Motor neuron (in vitro differentiated cells): ENCODE results near the gene RNF111. TPM values are rescaled to one million over a fixed set of nuclear protein-coding genes. Genes with fewer than 3 reads are reported as not detected.

ENCODE experiments used
- ATAC-seq, 8 experiments: fragments of 200-7000 bp; cut with Tn5 transposase; replicated peaks in 6 of 8; 2 replicates each; pipeline ENCODE4 v1.8.0; 2021; ENCODE audit warnings: mild to moderate bottlenecking in 8 of 8, moderate library complexity in 8 of 8
- H3K27ac ChIP-seq, 2 donors: fragments of 250-450 bp; sonication (Bioruptor Pico); 2 replicates each; pipeline ENCODE4 v1.9.0; 2021; ENCODE audit warnings: antibody characterized with exemption in 2 of 2, mild to moderate bottlenecking in 2 of 2, moderate library complexity in 1 of 2
- H3K4me1 ChIP-seq, 2 donors: fragments of 250-450 bp; sonication (Bioruptor Pico); replicated peaks in 1 of 2; 2 replicates each; pipeline ENCODE4 v1.6.1; 2021; ENCODE audit warnings: antibody characterized with exemption in 2 of 2, mild to moderate bottlenecking in 2 of 2, moderate library complexity in 1 of 2
- H3K4me3 ChIP-seq, 5 donors: fragments of 250-450 bp; sonication (Bioruptor Pico); 2 replicates each; pipeline ENCODE4 v1.9.0; 2021; ENCODE audit warnings: antibody characterized with exemption in 5 of 5, mild to moderate bottlenecking in 5 of 5, moderate library complexity in 4 of 5
- WGBS, 10 experiments: fragments of 450-650 bp; shearing (Covaris generic); methylation state at CpG; one replicate each; pipeline ENCODE4 v1.0.0; 2022; 5-methylcytosine and 5-hydroxymethylcytosine counted together
- in situ Hi-C, 9 experiments: fragments of 400-800 bp; cut with MboI; loops; one replicate each; pipeline ENCODE4 v1.15.0; 2021; ENCODE audit warnings: low sequenced_read_pairs in 9 of 9, low pct_unique_long_range_greater_than_20kb in 2 of 9; ENCODE audit not compliant: unreplicated experiment in 9 of 9
- total RNA-seq, 8 experiments: library from RNA; unstranded; fragments of 300-600 nt; gene quantifications; 2 replicates each; pipeline versions ENCODE4 v1.2.3 to v1.2.4, GENCODE V29; 2022

Gene RNF111
- total RNA-seq, 8 experiments from 2014 or later, result 11.0 to 37.5 (median 22.3) TPM

DNA sequence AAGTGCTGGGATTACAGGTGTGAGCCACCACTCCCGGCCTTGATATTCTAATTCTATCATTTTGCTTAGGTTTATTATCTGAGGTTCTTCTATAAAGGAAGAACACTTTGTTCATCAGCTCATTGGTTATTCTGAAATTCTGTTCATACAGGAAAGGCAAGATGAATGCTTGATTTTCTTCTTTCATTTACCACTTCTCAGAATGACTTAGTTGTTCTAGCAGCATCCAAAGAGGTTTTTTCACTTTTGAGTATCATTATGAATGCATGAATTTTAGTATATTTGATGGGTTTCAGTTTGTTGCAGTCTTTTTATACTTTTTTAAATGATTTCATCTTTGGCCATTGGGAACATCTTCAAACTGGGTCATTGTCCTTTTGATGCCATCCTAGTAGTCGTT, 51.8 kb downstream of the RNF111 start:
- in situ Hi-C loops, result no loop called here
- Histone ChIP-seq H3K27ac (no peak overlapping the region), H3K4me1 (no peaks in the 10 kb centered on the region), H3K4me3 (no peak overlapping the region)
- no peak for ATAC-seq
- 70 to 100% (median 100%) methylated on average over 1 to 2 of the region's 2 CpGs; no CpG with 5 or more reads in 3 of the 10 experiments for WGBS, 10 experiments

DNA sequence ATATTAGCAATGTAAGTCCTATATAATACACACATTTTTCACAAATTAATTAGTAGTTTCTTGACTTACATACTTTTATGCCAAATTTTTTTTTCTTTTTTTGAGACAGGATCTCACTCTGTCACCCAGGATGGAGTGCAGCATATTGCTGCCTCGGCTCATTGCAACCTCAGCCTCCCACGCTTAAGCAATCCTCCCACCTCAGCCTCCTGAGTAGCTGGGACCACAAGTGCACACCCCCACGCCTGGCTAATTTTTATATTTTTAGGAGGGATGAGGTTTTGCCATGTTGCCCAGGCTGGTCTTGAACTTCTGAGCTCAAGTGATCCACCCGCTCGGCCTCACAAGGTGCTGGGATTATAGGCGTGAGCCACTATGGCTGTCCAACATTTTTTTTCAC, 54.6 kb downstream of the RNF111 start:
- Histone ChIP-seq H3K4me1 (no peaks in the 10 kb centered on the region), H3K4me3 (no peak overlapping the region), H3K27ac (no peak overlapping the region)
- 40 to 100% (median 98%) methylated on average over 1 to 6 of the region's 6 CpGs; no CpG with 5 or more reads in 2 of the 10 experiments for WGBS, 10 experiments
- in situ Hi-C loops, result no loop called here
- ATAC-seq, result no peak

DNA sequence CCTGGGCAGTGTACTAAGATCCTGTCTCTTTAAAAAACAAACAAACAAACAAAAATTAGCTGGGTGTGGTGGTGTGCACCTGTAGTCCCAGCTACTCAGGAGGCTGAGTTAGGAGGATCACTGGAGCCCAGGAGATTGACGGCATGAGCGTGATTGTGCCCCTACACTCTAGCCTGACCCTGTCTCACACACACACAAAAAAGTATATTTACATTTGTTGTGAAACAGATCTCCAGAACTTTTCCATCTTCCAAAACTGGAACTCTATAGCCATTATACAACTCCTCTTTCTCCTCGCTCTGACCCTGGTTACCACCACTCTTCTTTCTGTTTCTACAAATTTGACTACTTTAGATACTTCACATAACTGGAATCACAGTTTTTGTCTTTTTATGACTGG, 61.4 kb downstream of the RNF111 start:
- Histone ChIP-seq H3K4me3 (no peak overlapping the region), H3K4me1 (no peaks in the 10 kb centered on the region), H3K27ac (no peak overlapping the region)
- in situ Hi-C loops, result no loop called here
- WGBS, 10 experiments, result 71 to 100% (median 100%) methylated on average over 1 to 3 of the region's 3 CpGs; no CpG with 5 or more reads in 1 of the 10 experiments
- no peak for ATAC-seq

DNA sequence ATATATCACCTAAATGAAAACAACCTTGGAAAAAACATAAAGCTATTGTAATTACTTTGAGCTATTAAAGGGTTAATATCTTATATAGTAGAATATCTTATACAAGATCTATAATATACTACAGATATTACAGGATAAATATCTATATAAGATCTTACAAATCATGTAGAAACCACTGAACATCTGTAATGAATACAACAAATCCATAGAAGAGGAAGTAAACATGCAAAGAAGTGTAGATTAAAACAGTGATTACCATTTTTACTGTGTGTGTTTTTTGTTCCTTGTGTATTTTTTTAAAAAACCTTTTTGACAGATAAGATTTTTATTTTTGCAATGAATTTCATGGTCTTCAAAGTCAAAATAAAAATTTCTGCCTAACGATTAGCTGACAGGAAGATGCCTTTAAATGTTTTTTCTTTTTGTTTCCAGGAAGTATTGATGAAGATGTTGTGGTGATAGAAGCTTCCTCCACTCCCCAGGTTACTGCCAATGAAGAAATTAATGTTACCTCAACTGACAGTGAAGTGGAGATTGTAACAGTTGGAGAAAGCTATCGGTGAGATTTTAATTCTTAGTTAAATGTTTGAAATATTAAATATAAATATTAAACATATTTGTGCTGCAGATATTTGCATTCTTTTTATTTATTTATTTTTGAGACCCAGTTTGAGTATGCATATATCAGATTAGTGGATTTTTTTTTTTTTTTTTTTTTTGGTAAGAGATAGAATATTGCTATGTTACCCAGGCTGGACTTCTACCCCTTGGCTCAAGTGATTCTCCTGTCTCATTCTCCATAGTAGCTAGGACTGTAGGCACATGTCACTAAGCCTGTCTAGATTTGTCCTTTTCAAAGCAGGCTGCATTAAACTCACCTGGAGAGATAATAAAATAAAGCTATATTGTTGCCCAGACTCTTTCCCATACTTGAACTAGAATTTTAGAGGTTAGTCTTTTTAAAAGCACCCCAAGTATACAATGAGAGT, 64.7 kb downstream of the RNF111 start:
- in situ Hi-C loops, result no loop called here
- Histone ChIP-seq H3K4me3 (no peak overlapping the region), H3K27ac (no peak overlapping the region), H3K4me1 (no peaks in the 10 kb centered on the region)
- no peak for ATAC-seq
- WGBS, 10 experiments, result 64 to 100% (median 92%) methylated on average over 1 to 2 of the region's 2 CpGs; no CpG with 5 or more reads in 1 of the 10 experiments

DNA sequence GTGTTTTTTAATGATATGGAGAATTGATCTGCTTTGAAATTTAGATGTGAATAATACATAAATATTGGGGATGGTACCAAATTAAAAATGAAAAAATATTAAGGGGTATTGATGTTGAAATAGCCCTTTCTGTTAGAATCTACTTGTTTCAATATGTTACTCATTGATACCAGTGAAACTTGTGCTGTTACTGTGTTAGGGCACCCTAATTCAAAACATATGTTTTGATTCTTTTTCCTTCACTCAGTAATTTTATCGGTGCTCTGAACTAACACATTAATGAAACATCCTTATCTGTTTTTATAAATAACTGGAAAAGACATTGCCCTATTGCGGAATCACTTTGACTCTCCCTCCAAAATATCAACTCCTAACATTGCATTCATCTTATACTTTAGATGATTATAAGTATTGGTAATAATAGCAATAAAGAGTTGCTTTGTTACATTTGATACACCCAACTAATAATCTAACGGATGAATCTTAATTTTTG, 65.5 kb downstream of the RNF111 start:
- Histone ChIP-seq H3K4me3 (no peak overlapping the region), H3K27ac (no peak overlapping the region), H3K4me1 (no peaks in the 10 kb centered on the region)
- ATAC-seq, result no peak
- in situ Hi-C loops, result no loop called here
- WGBS, 10 experiments, result 28 to 100% (median 77%) methylated on average over 1 to 3 of the region's 3 CpGs

DNA sequence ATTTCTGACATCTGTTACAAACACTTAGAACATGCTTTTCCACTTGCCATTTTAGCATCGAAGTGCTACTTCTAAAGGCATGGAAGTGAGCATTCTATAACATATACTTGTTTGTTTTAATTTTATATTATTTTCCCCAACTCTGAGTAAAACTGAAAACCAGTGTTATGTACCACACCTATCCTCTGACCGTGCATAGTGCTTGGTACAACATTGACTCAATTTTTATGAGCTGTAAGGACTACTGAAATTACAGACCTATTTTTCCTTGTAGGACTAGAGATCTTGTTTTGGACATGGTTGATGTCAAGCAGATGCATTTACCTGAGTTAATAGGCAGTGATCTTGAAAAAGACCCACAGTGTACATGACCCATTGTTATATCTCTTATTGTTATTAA, 66.0 kb downstream of the RNF111 start:
- ATAC-seq, result no peak
- in situ Hi-C loops, result no loop called here
- no peaks in the 10 kb centered on the region for H3K4me1 ChIP-seq
- H3K4me3 ChIP-seq, result no peak overlapping the region
- 70 to 100% (median 95%) methylated on average over 1 to 2 of the region's 2 CpGs for WGBS, 10 experiments
- no peak overlapping the region for H3K27ac ChIP-seq

DNA sequence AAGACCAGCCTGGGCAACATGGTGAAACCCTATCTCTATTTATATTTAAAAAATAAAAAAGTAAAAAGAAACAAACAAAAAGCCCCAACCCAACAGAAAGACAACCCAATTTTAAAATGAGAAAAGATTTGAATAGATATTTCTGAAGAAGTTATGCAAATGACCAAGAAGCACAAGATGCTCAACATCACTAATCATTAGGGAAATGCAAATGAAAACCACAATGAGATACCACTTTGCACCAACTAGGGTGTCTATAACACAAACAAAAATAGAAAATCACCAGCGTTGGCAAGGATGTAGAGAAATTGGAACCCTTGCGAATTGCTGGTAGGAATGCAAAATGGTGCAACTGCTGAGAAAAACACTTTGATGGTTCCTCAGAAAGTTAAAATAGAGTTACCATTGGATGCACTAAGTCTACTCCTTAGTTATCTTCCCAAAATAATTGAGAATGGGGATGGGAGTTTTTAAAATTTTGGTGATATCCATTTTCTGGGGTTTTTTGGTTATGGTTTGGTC, 71.7 kb downstream of the RNF111 start:
- ATAC-seq, result no peak
- no peak overlapping the region for H3K4me3 ChIP-seq
- no peak overlapping the region for H3K27ac ChIP-seq
- no peaks in the 10 kb centered on the region for H3K4me1 ChIP-seq
- in situ Hi-C loops, result no loop called here
- 83 to 100% (median 98%) methylated on average over 1 to 2 of the region's 2 CpGs for WGBS, 10 experiments

DNA sequence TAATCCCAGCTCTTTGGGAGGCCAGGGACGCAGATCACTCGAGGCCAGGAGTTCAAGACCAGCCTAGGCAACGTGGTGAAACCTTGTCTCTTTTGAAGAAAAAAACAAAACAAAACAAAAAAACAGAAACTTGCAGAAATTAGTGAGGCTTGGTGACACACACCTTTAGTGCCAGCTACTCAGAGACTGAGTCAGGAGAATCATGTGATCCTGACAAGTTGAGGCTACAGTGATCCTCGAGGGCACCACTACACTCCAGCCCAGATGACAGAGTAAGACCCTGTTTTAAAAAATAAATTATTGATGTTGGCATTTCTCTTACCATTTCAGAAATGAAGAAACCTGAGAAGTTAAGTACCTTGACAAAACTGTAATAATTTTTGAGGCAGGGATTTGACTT, 72.9 kb downstream of the RNF111 start:
- Histone ChIP-seq H3K27ac (no peak overlapping the region), H3K4me3 (no peak overlapping the region), H3K4me1 (no peaks in the 10 kb centered on the region)
- in situ Hi-C loops, result no loop called here
- no peak for ATAC-seq
- 74 to 100% (median 95%) methylated on average over 1 to 4 of the region's 4 CpGs; no CpG with 5 or more reads in 3 of the 10 experiments for WGBS, 10 experiments

DNA sequence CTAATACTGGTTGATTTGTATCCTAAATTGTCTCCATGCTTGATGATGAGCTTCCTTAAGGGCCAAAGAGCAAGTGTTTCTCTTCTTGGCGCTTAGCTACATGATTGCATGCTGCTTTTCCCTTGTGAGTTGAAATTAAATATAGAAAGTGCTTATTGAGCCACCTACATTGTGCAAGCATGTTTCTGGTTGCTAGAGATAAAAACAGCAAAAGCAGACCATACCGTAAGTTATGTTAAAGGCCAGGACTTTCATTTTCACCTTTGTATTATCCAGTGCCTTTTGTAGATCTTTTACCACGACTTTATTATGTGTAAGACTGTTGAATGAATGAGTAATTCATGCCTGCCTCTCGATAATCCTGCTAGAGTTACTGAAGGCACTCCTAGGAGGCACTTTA, 75.6 kb downstream of the RNF111 start:
- H3K4me1 ChIP-seq, result no peaks in the 10 kb centered on the region
- H3K4me3 ChIP-seq, result no peak overlapping the region
- ATAC-seq, result no peak
- H3K27ac ChIP-seq, result no peak overlapping the region
- WGBS, 10 experiments, result 80 to 100% (median 94%) methylated on average over 1 to 4 of the region's 4 CpGs; no CpG with 5 or more reads in 1 of the 10 experiments
- in situ Hi-C loops, result no loop called here

DNA sequence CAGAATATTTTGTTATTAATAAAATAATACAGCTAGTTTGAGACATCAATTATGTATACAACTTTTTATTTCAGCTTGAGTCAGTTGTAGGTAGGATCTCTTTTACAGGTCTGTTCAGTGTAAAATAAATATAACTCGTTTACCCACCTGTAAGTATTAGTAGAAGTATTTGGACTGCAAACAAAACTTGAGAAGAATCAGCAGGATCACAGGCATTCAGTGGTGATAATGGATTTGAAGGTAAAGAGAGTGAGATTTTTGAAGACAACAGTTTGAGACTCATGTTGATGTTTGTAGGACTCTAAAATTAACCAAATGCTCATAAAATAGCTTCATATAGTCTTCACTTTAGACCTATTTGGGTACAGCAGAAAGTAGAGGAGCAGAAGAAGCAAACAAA, 82.0 kb downstream of the RNF111 start:
- in situ Hi-C loops, result no loop called here
- WGBS, 10 experiments, result 86 to 100% (median 100%) methylated on average over 1 of the region's 1 CpG; no CpG with 5 or more reads in 3 of the 10 experiments
- H3K4me3 ChIP-seq, result no peak overlapping the region
- no peaks in the 10 kb centered on the region for H3K4me1 ChIP-seq
- H3K27ac ChIP-seq, result no peak overlapping the region
- no peak for ATAC-seq

DNA sequence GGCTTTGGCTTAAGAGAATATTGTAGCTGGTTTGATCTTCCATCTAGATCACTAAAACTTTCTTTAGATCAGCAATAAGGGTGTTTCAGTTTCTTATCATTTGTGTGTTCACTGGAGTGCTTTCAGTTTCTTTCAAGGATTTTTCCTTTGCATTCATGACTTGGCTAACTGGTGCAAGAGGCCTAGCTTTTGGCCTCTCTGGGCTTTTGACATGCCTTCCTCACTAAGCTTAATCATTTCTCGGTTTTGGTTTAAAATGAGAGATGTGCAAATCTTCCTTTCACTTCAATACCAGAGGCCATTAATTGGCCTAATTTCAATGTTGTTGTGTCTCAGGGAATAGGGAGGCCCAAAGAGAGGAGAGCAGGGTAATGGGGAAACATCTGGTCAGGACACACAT, 87.1 kb downstream of the RNF111 start:
- in situ Hi-C loops, result no loop called here
- WGBS, 10 experiments, result 83 to 100% (median 95%) methylated on average over 1 of the region's 1 CpG; no CpG with 5 or more reads in 2 of the 10 experiments
- H3K27ac ChIP-seq, result no peak overlapping the region
- H3K4me1 ChIP-seq, result no peaks in the 10 kb centered on the region
- H3K4me3 ChIP-seq, result no peak overlapping the region
- no peak for ATAC-seq

DNA sequence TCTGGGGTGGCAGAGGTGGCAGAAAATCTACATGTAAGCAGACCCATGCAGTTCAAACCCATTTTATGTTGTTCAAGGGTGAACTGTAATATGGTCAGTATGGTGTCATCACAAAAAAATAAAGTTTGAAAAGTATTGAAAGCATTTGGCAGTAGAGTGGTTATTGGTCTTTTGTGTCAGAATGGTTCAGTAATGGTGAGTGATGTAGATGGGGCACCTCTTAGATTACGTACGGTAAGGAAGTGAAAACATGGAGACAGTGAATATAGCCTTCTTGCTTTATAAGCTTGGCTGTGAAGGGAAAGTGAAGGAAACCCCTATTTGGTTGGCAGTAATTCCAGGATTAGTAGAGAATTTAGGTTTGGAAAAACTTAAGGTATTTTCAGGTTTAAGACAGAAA, 100.3 kb downstream of the RNF111 start:
- no peak for ATAC-seq
- H3K4me1 ChIP-seq, result no peaks in the 10 kb centered on the region
- WGBS, 10 experiments, result 80 to 100% (median 96%) methylated on average over 1 to 2 of the region's 2 CpGs; no CpG with 5 or more reads in 3 of the 10 experiments
- in situ Hi-C loops, result no loop called here
- no peak overlapping the region for H3K27ac ChIP-seq
- H3K4me3 ChIP-seq, result no peak overlapping the region

DNA sequence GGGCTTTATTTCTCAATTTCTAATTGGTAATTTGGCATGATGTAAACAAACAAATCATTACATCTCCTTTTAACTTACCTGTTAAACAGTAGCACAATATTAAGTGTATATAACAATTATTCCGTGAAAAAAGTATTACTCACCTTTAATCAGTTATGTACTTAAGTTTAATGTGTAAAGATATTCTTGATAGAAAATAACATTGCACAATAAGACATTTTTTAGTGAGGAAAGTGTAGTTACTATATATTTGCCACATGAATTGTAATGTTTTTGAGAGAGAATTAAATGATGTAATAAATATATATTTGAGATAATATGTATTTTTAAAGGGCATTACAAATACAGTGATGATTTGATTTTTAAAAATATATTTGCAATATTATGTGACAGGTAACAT, 106.6 kb downstream of the RNF111 start:
- in situ Hi-C loops, result no loop called here
- 83 to 100% (median 100%) methylated on average over 1 of the region's 1 CpG for WGBS, 10 experiments
- no peak for ATAC-seq
- Histone ChIP-seq H3K4me1 (no peaks in the 10 kb centered on the region), H3K4me3 (no peak overlapping the region), H3K27ac (no peak overlapping the region)
